IPS DF 6.9 (cell line): Measurements from ENCODE around the gene KIAA1217.

Source experiments
- DNase-seq: peaks from one replicate; pipeline ENCODE4 v3.0.0-alpha.2; 2013; ENCODE audit warnings: low read depth, low spot score
- H3K27ac ChIP-seq: one replicate; pipeline ENCODE4 v1.5.1; 2013; ENCODE audit warnings: low read length, control low read depth
- H3K27me3 ChIP-seq: 2 replicates; pipeline ENCODE4 v1.6.1; 2013; ENCODE audit warnings: mild to moderate bottlenecking, low read length; ENCODE audit not compliant: control insufficient read depth, insufficient read depth
- H3K36me3 ChIP-seq: 2 replicates; pipeline ENCODE4 v1.6.1; 2013; ENCODE audit warnings: low read length; ENCODE audit not compliant: control insufficient read depth, insufficient read depth
- H3K4me1 ChIP-seq: 2 replicates; pipeline ENCODE4 v1.6.1; 2013; ENCODE audit warnings: low read length; ENCODE audit not compliant: control insufficient read depth, insufficient read depth
- H3K4me3 ChIP-seq: 2 replicates; pipeline ENCODE4 v1.5.1; 2013; ENCODE audit warnings: mild to moderate bottlenecking, low read length
- H3K9me3 ChIP-seq: 2 replicates; pipeline ENCODE4 v1.6.1; 2013; ENCODE audit warnings: low read length, inconsistent platforms; ENCODE audit not compliant: control insufficient read depth, insufficient read depth
- WGBS: extraction: QIAGEN DNeasy Blood & Tissue Kit; methylation state at CpG from one replicate; pipeline ENCODE4 v1.1.7; 2013; ENCODE audit warnings: mixed read lengths, missing lambda C conversion rate; ENCODE audit not compliant: insufficient read length, insufficient coverage; 5-methylcytosine and 5-hydroxymethylcytosine counted together

The KIAA1217 gene

DNA sequence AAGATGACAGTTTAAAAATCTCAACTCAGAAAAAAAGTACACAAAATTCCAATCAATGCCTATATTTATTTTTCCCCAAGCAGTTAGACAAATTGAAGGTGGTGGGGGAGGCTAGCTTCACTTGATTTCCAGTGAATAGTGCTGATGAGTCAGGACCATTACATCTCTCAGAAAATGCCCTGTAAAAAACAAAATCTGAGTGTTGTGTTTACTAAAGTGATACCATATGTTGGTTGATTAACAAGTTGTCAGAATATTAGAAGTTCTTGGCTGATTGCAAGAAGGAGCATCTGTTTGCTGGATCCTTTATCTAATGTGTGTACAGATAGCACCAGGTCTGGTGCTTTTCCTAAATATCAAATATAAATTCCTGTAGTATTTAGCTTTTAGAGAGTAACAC lies 31.3 kb upstream of the KIAA1217 start:
- no peak overlapping the region for H3K27ac ChIP-seq
- H3K4me1 ChIP-seq: no peaks in the 10 kb centered on the region
- H3K36me3 ChIP-seq: no peaks in the 10 kb centered on the region
- H3K4me3 ChIP-seq: no peak overlapping the region
- H3K9me3 ChIP-seq: no peaks in the 10 kb centered on the region
- no peaks in the 10 kb centered on the region for H3K27me3 ChIP-seq
- DNase-seq: no peak

DNA sequence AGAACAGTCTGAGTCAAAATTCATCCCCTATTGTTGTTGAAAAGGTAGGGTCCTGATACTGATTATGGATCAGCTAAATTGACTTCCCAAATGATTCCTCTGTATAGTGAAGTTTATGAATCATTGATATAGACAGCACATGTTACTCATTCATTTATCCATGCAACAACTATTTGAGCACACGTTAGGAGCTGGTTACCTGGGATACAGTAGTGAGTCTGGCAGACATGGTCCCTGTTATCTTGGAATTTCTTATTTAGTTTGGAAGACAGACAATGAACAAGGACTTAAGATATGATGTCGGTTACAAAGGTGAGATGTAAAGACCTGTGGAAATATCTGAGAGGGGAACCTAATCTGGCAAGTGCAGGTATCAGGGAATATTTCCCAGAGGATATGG lies 28.0 kb upstream of the KIAA1217 start:
- no peak overlapping the region for H3K4me3 ChIP-seq
- no peak overlapping the region for H3K27ac ChIP-seq
- H3K27me3 ChIP-seq: no peaks in the 10 kb centered on the region
- H3K4me1 ChIP-seq: no peaks in the 10 kb centered on the region
- no peaks in the 10 kb centered on the region for H3K36me3 ChIP-seq
- no peaks in the 10 kb centered on the region for H3K9me3 ChIP-seq
- no peak for DNase-seq
- no CpG with 5 or more reads among the region's 2 CpGs for WGBS

DNA sequence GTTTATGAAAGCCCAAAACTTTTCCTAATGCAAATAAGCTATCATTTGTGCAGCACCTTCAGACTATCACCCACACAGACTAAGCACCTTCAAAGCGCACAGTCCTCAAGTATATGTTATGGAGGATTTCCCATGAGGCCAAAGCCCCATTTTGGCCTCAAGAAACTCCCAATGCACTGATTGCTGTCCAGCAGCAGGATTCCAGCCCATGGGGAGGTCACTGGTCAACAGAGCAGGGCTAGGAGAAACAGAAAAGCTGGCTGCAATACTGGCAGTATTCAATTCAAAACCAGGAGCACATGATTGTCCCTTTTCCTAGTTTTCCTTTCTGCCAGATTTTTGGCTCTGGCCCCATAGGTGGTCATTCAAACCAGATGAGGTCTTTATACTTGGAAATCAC lies 24.5 kb upstream of the KIAA1217 start:
- no CpG with 5 or more reads among the region's 1 CpG for WGBS
- Histone ChIP-seq H3K36me3 (no peaks in the 10 kb centered on the region), H3K4me3 (no peak overlapping the region), H3K4me1 (no peaks in the 10 kb centered on the region; the same call in 1 of the 2 replicates), H3K27ac (no peak overlapping the region), H3K27me3 (no peaks in the 10 kb centered on the region), H3K9me3 (no peaks in the 10 kb centered on the region)
- DNase-seq: no peak

DNA sequence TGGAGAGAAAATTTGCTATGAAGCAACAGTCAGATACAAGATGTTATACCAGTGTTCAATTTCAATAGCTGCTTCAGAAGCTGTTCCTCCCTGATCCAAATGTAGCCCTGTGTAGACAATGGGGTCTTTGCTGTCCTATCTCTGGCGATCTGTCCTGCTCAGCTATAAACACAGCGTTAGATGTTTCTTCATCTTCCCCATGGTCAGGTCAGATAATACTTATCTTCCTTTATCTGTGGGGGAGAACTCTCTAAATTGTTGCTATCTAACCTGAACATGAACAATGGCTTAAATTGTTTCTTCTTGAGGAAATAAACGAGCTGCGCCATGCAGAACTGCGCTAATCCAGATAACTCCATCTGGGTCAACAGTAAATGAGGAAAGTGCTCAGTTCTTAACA lies 15.6 kb upstream of the KIAA1217 start:
- H3K27me3 ChIP-seq: no peaks in the 10 kb centered on the region
- H3K27ac ChIP-seq: no peak overlapping the region
- WGBS: no CpG with 5 or more reads among the region's 5 CpGs
- DNase-seq: no peak
- H3K4me3 ChIP-seq: no peak overlapping the region
- H3K9me3 ChIP-seq: no peaks in the 10 kb centered on the region
- H3K36me3 ChIP-seq: no peaks in the 10 kb centered on the region
- H3K4me1 ChIP-seq: no peaks in the 10 kb centered on the region

DNA sequence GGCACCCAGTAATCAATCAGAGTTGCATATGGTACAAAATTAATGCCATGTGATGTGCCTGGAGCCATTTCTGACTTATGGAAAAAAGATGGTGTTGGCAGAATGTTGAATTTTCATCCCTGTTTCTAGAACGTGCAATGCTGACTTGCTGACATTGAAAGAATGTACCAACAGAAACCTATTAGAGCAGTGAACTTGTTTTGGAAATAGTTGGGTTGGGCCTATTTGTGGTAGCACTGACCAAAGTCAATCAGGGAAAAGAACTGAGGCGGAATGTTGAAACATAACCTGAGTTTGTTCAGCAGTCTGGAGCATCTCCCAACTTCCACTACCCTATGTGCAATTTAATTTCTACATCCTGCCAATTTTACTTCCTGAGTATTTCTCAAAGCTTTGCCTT lies 11.7 kb upstream of the KIAA1217 start:
- Histone ChIP-seq H3K27ac (no peak overlapping the region), H3K36me3 (no peaks in the 10 kb centered on the region), H3K9me3 (no peaks in the 10 kb centered on the region), H3K4me3 (no peak overlapping the region), H3K27me3 (no peaks in the 10 kb centered on the region), H3K4me1 (0 out of 2 replicates have a peak, but pooled peaks cover 1% of the 10 kb centered on the region)
- WGBS: no CpG with 5 or more reads among the region's 2 CpGs
- DNase-seq: no peak

DNA sequence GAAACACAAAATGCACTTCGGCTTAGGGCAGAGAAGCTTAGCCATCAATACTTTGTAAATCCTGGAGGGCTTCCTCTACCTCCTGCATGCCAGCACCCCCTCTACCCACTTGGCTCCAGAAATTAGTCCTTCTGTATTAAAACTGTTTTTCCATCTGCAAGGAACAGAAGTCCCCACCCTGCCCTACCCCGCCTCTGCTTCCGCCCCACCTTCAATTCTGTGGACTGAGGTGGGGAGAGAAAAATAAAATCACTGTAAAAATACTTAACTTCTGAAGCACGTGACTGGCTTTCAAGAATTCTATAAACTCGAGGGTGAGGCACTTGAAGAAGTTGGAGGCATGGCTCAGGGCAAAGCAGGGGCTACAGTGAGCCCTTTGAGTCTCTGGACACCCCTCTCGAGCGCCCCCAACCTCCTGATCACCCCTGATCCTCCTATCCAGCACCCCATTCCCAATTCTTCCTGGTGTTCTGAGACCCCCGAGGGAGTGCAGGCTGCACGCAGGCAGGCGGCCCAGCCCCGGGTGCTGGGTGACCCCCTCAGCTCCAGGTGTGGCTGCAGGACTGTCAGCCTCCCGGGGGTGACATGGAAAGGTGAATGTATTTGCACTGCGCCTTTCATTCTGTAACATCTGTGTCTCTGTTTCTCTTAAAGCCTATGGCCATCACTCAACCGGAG lies 7.3 kb upstream of the KIAA1217 start:
- no peak overlapping the region for H3K4me3 ChIP-seq
- no peak for DNase-seq
- no peaks in the 10 kb centered on the region for H3K9me3 ChIP-seq
- H3K27me3 ChIP-seq: no peaks in the 10 kb centered on the region
- H3K4me1 ChIP-seq: peaks cover 2% of the 10 kb centered on the region; the same call in 1 of the 2 replicates
- WGBS: no CpG with 5 or more reads among the region's 14 CpGs
- no peak overlapping the region for H3K27ac ChIP-seq
- no peaks in the 10 kb centered on the region for H3K36me3 ChIP-seq

DNA sequence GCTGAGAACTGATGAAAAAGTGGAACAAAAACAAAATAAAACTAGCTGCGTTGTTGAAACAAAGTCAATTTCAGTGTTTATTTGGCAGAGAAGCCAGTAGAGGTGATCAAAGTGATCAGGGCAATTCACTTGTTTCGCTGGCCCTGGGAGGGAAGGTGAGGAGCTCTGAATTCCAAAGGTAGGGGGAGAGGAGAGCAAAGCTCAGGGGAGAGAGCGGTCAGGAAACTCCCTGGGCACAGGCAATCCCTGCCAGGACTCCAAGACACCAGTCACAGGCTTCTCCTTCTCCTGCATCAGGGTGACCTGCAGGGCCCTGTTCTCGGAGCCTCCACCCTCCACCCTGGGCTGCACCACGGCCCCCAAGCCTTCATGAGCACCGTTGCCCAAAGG lies 6.8 kb upstream of the KIAA1217 start:
- WGBS: no CpG with 5 or more reads among the region's 6 CpGs
- H3K27ac ChIP-seq: no peak overlapping the region
- peaks cover 6% of the 10 kb centered on the region for H3K4me1 ChIP-seq
- no peak for DNase-seq
- H3K27me3 ChIP-seq: no peaks in the 10 kb centered on the region
- H3K4me3 ChIP-seq: no peak overlapping the region
- H3K9me3 ChIP-seq: no peaks in the 10 kb centered on the region
- no peaks in the 10 kb centered on the region for H3K36me3 ChIP-seq

DNA sequence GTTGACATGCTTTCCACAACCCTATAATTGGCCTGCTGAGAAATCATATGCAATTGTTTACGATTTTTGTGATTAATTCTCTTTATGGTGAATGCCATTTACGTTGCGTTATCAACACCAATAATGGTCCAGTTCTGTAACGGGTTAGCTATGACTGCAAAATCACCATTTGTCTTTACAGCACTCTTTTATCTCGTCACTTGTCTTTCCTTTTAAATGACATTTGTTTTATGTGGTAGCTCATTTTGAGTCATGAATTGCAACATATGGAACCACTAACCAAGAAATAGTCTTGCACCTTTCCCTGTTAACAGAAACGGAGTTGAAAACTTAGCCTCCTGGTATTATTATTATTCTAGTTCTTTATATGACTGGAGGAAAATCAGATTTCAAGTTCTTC lies 3.1 kb upstream of the KIAA1217 start:
- no peaks in the 10 kb centered on the region for H3K27me3 ChIP-seq
- no peak overlapping the region for H3K4me3 ChIP-seq
- H3K9me3 ChIP-seq: no peaks in the 10 kb centered on the region
- DNase-seq: no peak
- H3K4me1 ChIP-seq: peaks cover 7% of the 10 kb centered on the region
- H3K36me3 ChIP-seq: no peaks in the 10 kb centered on the region
- WGBS: no CpG with 5 or more reads among the region's 6 CpGs
- no peak overlapping the region for H3K27ac ChIP-seq

DNA sequence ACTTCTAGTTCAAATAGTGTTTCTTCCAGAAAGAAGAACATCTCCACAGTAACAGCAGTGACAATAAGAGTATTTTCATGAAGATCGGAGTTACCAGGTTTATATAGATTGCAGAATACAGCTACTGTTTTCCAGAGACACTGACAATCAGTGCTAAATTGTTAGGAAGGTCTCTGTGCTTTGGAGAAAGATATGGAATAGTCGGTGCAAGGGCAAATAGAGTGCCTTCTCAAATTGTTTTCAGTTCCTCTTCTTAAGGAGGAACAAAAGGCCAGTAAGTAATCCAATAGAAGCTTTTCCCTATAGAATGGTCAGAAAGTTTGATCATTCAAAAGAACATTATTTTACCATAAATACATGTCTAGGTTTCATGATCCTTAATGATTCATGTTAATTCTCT lies 2.6 kb upstream of the KIAA1217 start:
- Histone ChIP-seq H3K27me3 (no peaks in the 10 kb centered on the region), H3K36me3 (no peaks in the 10 kb centered on the region), H3K4me1 (peaks cover 7% of the 10 kb centered on the region), H3K4me3 (no peak overlapping the region), H3K9me3 (no peaks in the 10 kb centered on the region), H3K27ac (no peak overlapping the region)
- DNase-seq: no peak
- WGBS: no CpG with 5 or more reads among the region's 2 CpGs

DNA sequence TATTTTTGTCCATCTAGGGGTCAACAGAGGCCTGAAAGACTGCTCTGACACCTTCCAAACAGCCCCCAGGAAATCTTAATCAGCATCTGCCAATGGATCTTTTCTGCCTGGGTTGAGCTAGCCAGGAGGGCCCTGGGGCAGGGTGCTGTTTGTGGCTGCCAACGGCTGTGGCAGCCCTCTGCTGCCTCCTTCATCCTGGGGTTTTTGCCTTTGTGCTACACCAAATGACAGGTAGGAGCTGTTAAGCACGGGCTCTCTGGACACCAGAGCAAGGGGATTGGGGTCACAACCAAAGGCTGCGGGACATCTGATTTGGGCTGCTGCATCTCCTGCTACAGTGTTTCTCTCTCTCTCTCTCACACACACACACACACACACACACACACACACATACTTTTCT lies 2.0 kb upstream of the KIAA1217 start:
- no peaks in the 10 kb centered on the region for H3K36me3 ChIP-seq
- H3K4me3 ChIP-seq: no peak overlapping the region
- H3K4me1 ChIP-seq: peaks cover 6% of the 10 kb centered on the region
- WGBS: no CpG with 5 or more reads among the region's 3 CpGs
- no peak for DNase-seq
- no peaks in the 10 kb centered on the region for H3K27me3 ChIP-seq
- no peaks in the 10 kb centered on the region for H3K9me3 ChIP-seq
- H3K27ac ChIP-seq: no peak overlapping the region

DNA sequence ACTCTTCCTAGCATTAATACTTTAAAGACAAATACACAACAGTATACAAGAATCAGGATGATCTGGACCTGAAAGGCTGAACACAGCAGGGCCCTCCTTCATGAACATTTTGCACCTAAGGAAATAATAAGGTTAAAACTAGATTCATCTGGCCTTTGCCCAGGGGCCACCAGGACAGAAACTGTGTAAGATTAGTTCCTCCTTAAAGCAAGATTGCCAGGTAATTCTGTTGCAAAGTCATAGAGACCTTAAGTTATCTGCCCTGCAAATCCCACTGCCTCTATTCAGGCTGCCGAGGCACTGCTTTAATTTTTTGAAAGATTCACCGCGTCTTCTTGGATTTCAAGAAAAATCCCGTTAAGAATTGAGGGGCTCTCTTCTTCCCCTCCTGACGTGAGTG lies 1.6 kb upstream of the KIAA1217 start:
- Histone ChIP-seq H3K9me3 (no peaks in the 10 kb centered on the region), H3K36me3 (no peaks in the 10 kb centered on the region), H3K27me3 (no peaks in the 10 kb centered on the region), H3K27ac (no peak overlapping the region), H3K4me3 (no peak overlapping the region), H3K4me1 (peaks cover 6% of the 10 kb centered on the region)
- WGBS: no CpG with 5 or more reads among the region's 5 CpGs
- DNase-seq: no peak
